Peyer's patch (tissue), 4 donors: Measurements from ENCODE around the gene S100A13.

Source experiments
- POLR2A ChIP-seq, 2 donors: fragments of 450-650 bp; IDR thresholded peaks; one replicate each; pipeline ENCODE4 v1.5.1; 2017; ENCODE audit warnings: antibody characterized with exemption in 2 of 2, mild to moderate bottlenecking in 2 of 2, moderate library complexity in 2 of 2
- TF ChIP-seq, protein P1 (sequence below), 6 experiments: fragments of 450-650 bp in 4 of 6; fragments of 200-600 bp in 2 of 6; sonication (generic) in 1 of 6; IDR thresholded peaks; one replicate each; pipeline ENCODE4 v1.5.1; 2017 to 2019; ENCODE audit warnings: antibody characterized with exemption in 6 of 6, mild to moderate bottlenecking in 3 of 6, moderate library complexity in 1 of 6

- TF ChIP-seq, protein P1, sequence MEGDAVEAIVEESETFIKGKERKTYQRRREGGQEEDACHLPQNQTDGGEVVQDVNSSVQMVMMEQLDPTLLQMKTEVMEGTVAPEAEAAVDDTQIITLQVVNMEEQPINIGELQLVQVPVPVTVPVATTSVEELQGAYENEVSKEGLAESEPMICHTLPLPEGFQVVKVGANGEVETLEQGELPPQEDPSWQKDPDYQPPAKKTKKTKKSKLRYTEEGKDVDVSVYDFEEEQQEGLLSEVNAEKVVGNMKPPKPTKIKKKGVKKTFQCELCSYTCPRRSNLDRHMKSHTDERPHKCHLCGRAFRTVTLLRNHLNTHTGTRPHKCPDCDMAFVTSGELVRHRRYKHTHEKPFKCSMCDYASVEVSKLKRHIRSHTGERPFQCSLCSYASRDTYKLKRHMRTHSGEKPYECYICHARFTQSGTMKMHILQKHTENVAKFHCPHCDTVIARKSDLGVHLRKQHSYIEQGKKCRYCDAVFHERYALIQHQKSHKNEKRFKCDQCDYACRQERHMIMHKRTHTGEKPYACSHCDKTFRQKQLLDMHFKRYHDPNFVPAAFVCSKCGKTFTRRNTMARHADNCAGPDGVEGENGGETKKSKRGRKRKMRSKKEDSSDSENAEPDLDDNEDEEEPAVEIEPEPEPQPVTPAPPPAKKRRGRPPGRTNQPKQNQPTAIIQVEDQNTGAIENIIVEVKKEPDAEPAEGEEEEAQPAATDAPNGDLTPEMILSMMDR (IDR thresholded peaks at IDR 0.05): no peak
- TF ChIP-seq POLR2A (IDR thresholded peaks at IDR 0.05): no peak
These were observed 57.8 kb downstream of the S100A13 start for GRCh38 chr1:153569465-153569864.
